Neural crest cell (in vitro differentiated cells): Measurements from ENCODE around the gene RIBC1. TPM values are rescaled to one million over a fixed set of nuclear protein-coding genes. Genes with fewer than 3 reads are reported as not detected.
"Not testable (repeated sequence)": the region's sequence is repeated elsewhere in the genome, so short reads cannot be mapped to it uniquely, and the experiment has no call there.

Experiments
- DNase-seq: peaks from one replicate; pipeline ENCODE4 v3.0.0; 2021; ENCODE audit warnings: low read depth, mixed read lengths, low spot score
- H3K27ac Mint-ChIP-seq: one replicate; pipeline ENCODE4 v1.8.0; 2021; ENCODE audit warnings: mild to moderate bottlenecking, mixed read lengths; ENCODE audit not compliant: unreplicated experiment
- H3K27me3 Mint-ChIP-seq: 2 replicates; pipeline ENCODE4 v1.8.0; 2021; ENCODE audit warnings: low read depth, mild to moderate bottlenecking, mixed read lengths
- H3K36me3 Mint-ChIP-seq: 2 replicates; pipeline ENCODE4 v1.8.0; 2021; ENCODE audit warnings: low read depth, mild to moderate bottlenecking, mixed read lengths
- H3K4me1 Mint-ChIP-seq: 2 replicates; pipeline ENCODE4 v1.8.0; 2021; ENCODE audit warnings: mixed read lengths
- H3K4me3 Mint-ChIP-seq: one replicate; pipeline ENCODE4 v1.8.0; 2021; ENCODE audit warnings: mild to moderate bottlenecking, mixed read lengths
- H3K9me3 Mint-ChIP-seq: 2 replicates; pipeline ENCODE4 v1.8.0; 2021; ENCODE audit warnings: mixed read lengths
- CTCF ChIP-seq: fragments of 200-600 bp; sonication (generic); conservative IDR thresholded peaks from 2 replicates; pipeline ENCODE4 v1.5.0; 2021; ENCODE audit warnings: antibody characterized with exemption, mild to moderate bottlenecking
- total RNA-seq: library from RNA; stranded (reverse); gene quantifications from 2 replicates; pipeline ENCODE4 v1.2.1, GENCODE V29; 2021

The RIBC1 gene
- total RNA-seq, 1 donor from 2014 or later, result 1.5 TPM

- H3K4me1 Mint-ChIP-seq, result no peaks in the 10 kb centered on the region
- H3K36me3 Mint-ChIP-seq, result no peaks in the 10 kb centered on the region
- no peak for TF ChIP-seq CTCF
- H3K27me3 Mint-ChIP-seq, result peaks cover 13% of the 10 kb centered on the region
- no peak overlapping the region for H3K27ac Mint-ChIP-seq
- no peak overlapping the region for H3K4me3 Mint-ChIP-seq
- no peak for DNase-seq
- peaks cover 3% of the 10 kb centered on the region for H3K9me3 Mint-ChIP-seq
Measured at GRCh38 chrX:53452812-53453211, 30.1 kb downstream of the RIBC1 start.

GRCh38 chrX:53456254-53456653 lies 33.6 kb downstream of the RIBC1 start:
- Mint-ChIP-seq H3K4me3 (no peak overlapping the region), H3K4me1 (no peaks in the 10 kb centered on the region), H3K36me3 (no peaks in the 10 kb centered on the region), H3K27ac (no peak overlapping the region), H3K27me3 (peaks cover 16% of the 10 kb centered on the region), H3K9me3 (no peaks in the 10 kb centered on the region)
- TF ChIP-seq CTCF, result no peak
- DNase-seq, result no peak

- H3K27ac Mint-ChIP-seq, result no peak overlapping the region
- no peak overlapping the region for H3K4me3 Mint-ChIP-seq
- no peaks in the 10 kb centered on the region for H3K9me3 Mint-ChIP-seq
- H3K36me3 Mint-ChIP-seq, result peaks cover under 1% of the 10 kb centered on the region
- H3K27me3 Mint-ChIP-seq, result peaks cover 17% of the 10 kb centered on the region
- no peak for DNase-seq
- H3K4me1 Mint-ChIP-seq, result no peaks in the 10 kb centered on the region
- TF ChIP-seq CTCF, result no peak
Measured at GRCh38 chrX:53458082-53458481, 35.4 kb downstream of the RIBC1 start.

DNA sequence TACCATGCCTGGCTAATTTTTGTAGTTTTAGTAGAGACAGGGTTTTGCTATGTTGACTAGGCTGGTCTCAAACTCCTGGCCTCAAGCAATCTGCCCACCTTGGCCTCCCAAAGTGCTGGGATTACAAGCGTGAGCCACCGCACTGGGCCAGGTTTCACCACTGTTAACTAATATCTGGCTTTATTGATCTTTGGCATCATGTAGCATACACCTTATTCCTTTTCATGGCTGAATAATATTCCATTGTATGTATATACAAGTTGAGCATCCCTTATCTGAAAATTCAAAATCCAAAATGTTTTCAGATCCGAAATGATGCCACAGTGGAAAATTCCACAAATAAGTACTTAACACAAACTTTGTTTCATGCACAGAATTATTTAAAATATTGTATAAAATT lies 46.0 kb downstream of the RIBC1 start:
- H3K36me3 Mint-ChIP-seq, H3K27ac Mint-ChIP-seq, H3K4me1 Mint-ChIP-seq, H3K4me3 Mint-ChIP-seq, DNase-seq, H3K9me3 Mint-ChIP-seq: not testable (repeated sequence)
- H3K27me3 Mint-ChIP-seq, result peaks cover 16% of the 10 kb centered on the region

DNA sequence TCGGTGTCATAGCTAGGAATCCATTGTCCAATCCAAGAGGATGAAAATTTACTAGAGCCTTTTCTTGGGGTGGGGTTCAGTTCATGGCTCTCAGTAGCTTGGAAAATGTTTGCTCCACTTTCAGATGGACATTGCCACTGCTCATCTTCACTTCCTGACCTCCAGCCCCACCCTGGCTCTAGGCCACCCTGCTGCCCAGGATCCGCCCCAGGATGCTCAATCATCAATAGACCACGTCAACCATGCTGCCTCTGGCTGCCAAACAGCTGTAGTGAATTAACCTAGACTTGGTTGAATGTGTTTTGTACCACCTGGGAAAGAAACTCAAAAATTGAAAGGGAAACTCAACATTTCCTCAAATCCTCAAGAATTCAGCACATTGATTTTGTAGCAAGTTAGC lies 48.7 kb downstream of the RIBC1 start:
- Mint-ChIP-seq H3K36me3 (no peaks in the 10 kb centered on the region), H3K4me3 (no peak overlapping the region), H3K9me3 (no peaks in the 10 kb centered on the region), H3K27ac (no peak overlapping the region), H3K27me3 (peaks cover 15% of the 10 kb centered on the region), H3K4me1 (no peaks in the 10 kb centered on the region)
- no peak for DNase-seq
- TF ChIP-seq CTCF, result no peak

GRCh38 chrX:53474707-53475106 lies 52.0 kb downstream of the RIBC1 start:
- Mint-ChIP-seq H3K4me3 (no peak overlapping the region), H3K4me1 (no peaks in the 10 kb centered on the region), H3K27me3 (peaks cover 10% of the 10 kb centered on the region), H3K36me3 (no peaks in the 10 kb centered on the region), H3K9me3 (peaks cover 4% of the 10 kb centered on the region), H3K27ac (no peak overlapping the region)
- no peak for DNase-seq
- TF ChIP-seq CTCF, result no peak
